Karpas-422 (cell line): ENCODE data around the gene HECW1. TPM values are rescaled to one million over a fixed set of nuclear protein-coding genes. Genes with fewer than 3 reads are reported as not detected.
A peak's percentile ranks its signal among the peaks of the same experiment; 100 is the strongest.

Source experiments
- DNase-seq: peaks from one replicate; pipeline ENCODE4 v3.0.0-alpha.2; 2015
- H2AFZ ChIP-seq: fragments of 200-600 bp; sonication (generic); 2 replicates; pipeline ENCODE4 v1.6.1; 2014; ENCODE audit warnings: antibody characterized with exemption, low read length, mixed read lengths
- H3K27ac ChIP-seq: fragments of 200-600 bp; sonication (generic); 2 replicates; pipeline ENCODE4 v1.5.1; 2014; ENCODE audit warnings: mild to moderate bottlenecking, low read length, moderate library complexity
- H3K27me3 ChIP-seq: fragments of 200-600 bp; sonication (generic); 2 replicates; pipeline ENCODE4 v1.6.1; 2014; ENCODE audit warnings: low read length, mixed read lengths
- H3K36me3 ChIP-seq: fragments of 200-600 bp; sonication (generic); 2 replicates; pipeline ENCODE4 v1.6.1; 2014; ENCODE audit warnings: low read length, mixed read lengths; ENCODE audit not compliant: insufficient read depth
- H3K4me1 ChIP-seq: fragments of 200-600 bp; sonication (generic); 2 replicates; pipeline ENCODE4 v1.6.1; 2014; ENCODE audit warnings: mild to moderate bottlenecking, low read length, mixed read lengths
- H3K4me2 ChIP-seq: fragments of 200-600 bp; sonication (generic); 2 replicates; pipeline ENCODE4 v1.6.1; 2014; ENCODE audit warnings: low read length, low read depth, mild to moderate bottlenecking; ENCODE audit not compliant: poor library complexity, severe bottlenecking
- H3K4me3 ChIP-seq: fragments of 200-600 bp; sonication (generic); 2 replicates; pipeline ENCODE4 v1.5.1; 2014; ENCODE audit warnings: mild to moderate bottlenecking, antibody characterized with exemption, low read length, mixed read lengths
- H3K79me2 ChIP-seq: fragments of 200-600 bp; sonication (generic); 2 replicates; pipeline ENCODE4 v1.6.1; 2014; ENCODE audit warnings: mild to moderate bottlenecking, low read length, mixed read lengths
- H3K9ac ChIP-seq: fragments of 200-600 bp; sonication (generic); 2 replicates; pipeline ENCODE4 v1.6.0; 2014; ENCODE audit warnings: low read length
- H3K9me2 ChIP-seq: fragments of 200-600 bp; sonication (generic), shearing (Covaris generic); replicated peaks from 2 replicates; pipeline ENCODE4 v1.6.0; 2014; ENCODE audit warnings: mild to moderate bottlenecking, low read length, moderate library complexity; ENCODE audit not compliant: insufficient read depth
- H3K9me3 ChIP-seq: fragments of 300-700, 200-600 bp; sonication (generic); 2 replicates; pipeline ENCODE4 v1.6.1; 2014; ENCODE audit warnings: low read length, mixed read lengths
- H4K20me1 ChIP-seq: fragments of 200-600 bp; sonication (generic); 2 replicates; pipeline ENCODE4 v1.6.1; 2014; ENCODE audit warnings: mild to moderate bottlenecking, antibody characterized with exemption, low read length, low read depth; ENCODE audit not compliant: insufficient read depth
- total RNA-seq: library from RNA; depleted of rRNA; stranded (reverse); fragments of >200 nt; shearing (Covaris generic); gene quantifications from 2 replicates; pipeline ENCODE4 v1.2.3, GENCODE V29; 2014; ENCODE audit warnings: low replicate concordance

The HECW1 gene
- total RNA-seq, 1 experiment from 2014 or later = not detected

DNA sequence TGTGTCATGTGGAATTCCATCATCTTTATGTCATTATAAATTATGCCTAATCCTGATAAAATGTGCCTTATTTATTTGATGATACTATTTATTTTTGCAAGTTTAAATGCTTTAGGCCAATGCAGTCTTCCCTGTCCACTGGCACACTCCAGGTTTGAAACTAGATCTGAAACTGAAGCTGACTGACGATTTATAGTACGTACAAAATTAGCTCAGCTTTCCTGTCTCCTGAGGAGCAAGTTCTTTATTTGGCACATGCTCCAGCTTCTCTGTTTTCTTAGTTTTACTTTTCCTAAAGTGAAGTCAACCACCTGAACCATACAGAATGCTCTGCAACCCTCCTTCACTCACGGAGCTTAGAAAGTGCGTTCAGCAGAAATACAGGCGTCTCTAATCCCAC is 164.1 kb downstream of the HECW1 start:
- Histone ChIP-seq H3K27me3 (no peaks in the 10 kb centered on the region), H2AFZ (no peak overlapping the region)
- DNase-seq = no peak

DNA sequence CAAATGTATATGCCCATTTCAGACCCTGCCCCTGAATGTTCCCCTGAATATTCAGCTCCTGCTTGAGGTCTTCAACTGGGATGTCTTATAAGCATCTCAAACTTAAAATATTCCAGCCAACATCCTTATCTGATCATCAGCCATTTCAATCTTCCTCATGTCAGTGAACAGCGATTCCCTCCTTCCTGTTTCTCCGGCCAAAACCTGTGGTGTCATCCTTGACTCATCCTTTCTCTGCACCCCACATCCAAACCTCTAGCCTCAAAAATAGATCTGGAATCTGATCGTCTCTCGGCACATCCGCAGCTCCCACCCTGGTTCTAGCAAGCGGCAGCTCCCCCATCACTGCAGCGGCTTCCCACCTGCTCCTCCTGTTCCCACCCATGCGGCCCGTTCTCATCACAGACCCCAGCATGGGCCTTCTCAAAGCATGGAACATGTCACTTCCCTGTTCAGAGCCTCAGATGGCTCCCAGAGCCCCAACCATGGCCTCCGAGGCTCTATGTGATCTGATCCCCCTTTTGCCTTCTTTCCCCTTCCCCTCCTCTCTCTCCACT is 165.7 kb downstream of the HECW1 start:
- H3K4me2 ChIP-seq = no peak overlapping the region
- DNase-seq = no peak
- H3K36me3 ChIP-seq = no peaks in the 10 kb centered on the region
- no peak overlapping the region for H3K27ac ChIP-seq
- H3K27me3 ChIP-seq = no peaks in the 10 kb centered on the region
- no peaks in the 10 kb centered on the region for H4K20me1 ChIP-seq
- no peaks in the 10 kb centered on the region for H3K4me1 ChIP-seq
- no peaks in the 10 kb centered on the region for H3K9me3 ChIP-seq
- H2AFZ ChIP-seq = no peak overlapping the region
- no peaks in the 10 kb centered on the region for H3K9me2 ChIP-seq
- H3K9ac ChIP-seq = no peak overlapping the region
- no peak overlapping the region for H3K4me3 ChIP-seq
- no peaks in the 10 kb centered on the region for H3K79me2 ChIP-seq

More for the DNA sequence above, 164.1 kb downstream of the HECW1 start:
- Histone ChIP-seq H3K4me2 (no peak overlapping the region), H3K36me3 (no peaks in the 10 kb centered on the region), H3K79me2 (no peaks in the 10 kb centered on the region), H3K4me3 (no peak overlapping the region), H3K9ac (no peak overlapping the region), H3K27ac (no peak overlapping the region), H3K9me2 (no peaks in the 10 kb centered on the region), H4K20me1 (no peaks in the 10 kb centered on the region), H3K9me3 (no peaks in the 10 kb centered on the region), H3K4me1 (no peaks in the 10 kb centered on the region)

DNA sequence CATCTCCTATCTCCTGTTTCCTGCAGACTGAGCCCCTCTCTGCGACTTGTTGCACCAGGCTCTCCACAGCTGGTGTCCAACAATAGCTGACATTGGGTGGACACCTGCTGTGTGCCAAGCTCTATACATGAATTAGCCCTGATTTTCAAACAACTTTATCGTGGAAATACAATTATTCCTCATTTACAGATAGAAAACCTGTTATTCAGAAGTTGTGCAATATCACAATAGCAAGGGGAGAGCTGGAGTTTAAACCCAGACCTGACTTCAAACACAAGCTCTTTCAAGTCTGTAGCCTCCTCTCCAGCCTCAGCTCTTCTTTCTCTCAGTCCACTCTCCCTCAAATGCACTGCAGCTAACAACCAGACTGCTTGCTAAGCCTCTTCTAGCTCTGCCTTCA is 168.8 kb downstream of the HECW1 start:
- Histone ChIP-seq H3K9ac (no peak overlapping the region), H3K27me3 (no peaks in the 10 kb centered on the region), H3K4me3 (no peak overlapping the region), H3K79me2 (no peaks in the 10 kb centered on the region), H3K4me1 (no peaks in the 10 kb centered on the region), H3K9me3 (no peaks in the 10 kb centered on the region), H3K4me2 (no peak overlapping the region), H2AFZ (no peak overlapping the region), H3K27ac (no peak overlapping the region), H3K36me3 (no peaks in the 10 kb centered on the region), H4K20me1 (no peaks in the 10 kb centered on the region), H3K9me2 (no peaks in the 10 kb centered on the region)
- no peak for DNase-seq

- Histone ChIP-seq H2AFZ (no peak overlapping the region), H3K9me2 (no peaks in the 10 kb centered on the region), H3K27me3 (no peaks in the 10 kb centered on the region), H3K9me3 (no peaks in the 10 kb centered on the region), H3K27ac (no peak overlapping the region), H3K36me3 (no peaks in the 10 kb centered on the region), H3K79me2 (no peaks in the 10 kb centered on the region), H4K20me1 (no peaks in the 10 kb centered on the region), H3K9ac (no peak overlapping the region), H3K4me2 (no peak overlapping the region), H3K4me3 (no peak overlapping the region), H3K4me1 (no peaks in the 10 kb centered on the region)
- DNase-seq = peak; percentile 17
Observed at GRCh38 chr7:43283706-43284105, 171.3 kb downstream of the HECW1 start.

DNA sequence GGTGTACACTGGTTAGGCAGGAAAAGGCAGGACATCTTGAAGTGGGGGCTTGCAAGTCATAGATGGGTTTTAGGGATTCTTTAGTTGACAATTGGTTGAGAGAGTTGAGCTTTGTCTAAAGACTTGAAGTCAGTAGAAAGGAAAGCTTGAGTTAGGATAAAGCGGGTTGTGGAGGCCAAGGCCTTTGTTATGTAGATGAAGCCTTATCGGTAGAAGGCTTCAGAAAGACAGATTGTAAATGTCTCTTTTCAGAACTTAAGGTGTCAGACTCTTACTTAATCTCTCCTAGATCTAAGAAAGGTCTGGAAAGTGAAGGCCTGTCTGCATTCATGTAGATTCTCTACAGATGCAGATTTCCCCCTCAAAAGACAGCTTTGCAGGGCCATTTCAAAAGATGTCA is 177.4 kb downstream of the HECW1 start:
- no peak overlapping the region for H3K4me3 ChIP-seq
- H3K79me2 ChIP-seq = no peaks in the 10 kb centered on the region
- DNase-seq = no peak
- no peaks in the 10 kb centered on the region for H3K9me2 ChIP-seq
- no peaks in the 10 kb centered on the region for H3K36me3 ChIP-seq
- H4K20me1 ChIP-seq = no peaks in the 10 kb centered on the region
- H3K4me1 ChIP-seq = no peaks in the 10 kb centered on the region
- 0 out of 2 replicates have a peak, but pooled peaks cover 2% of the 10 kb centered on the region for H3K27me3 ChIP-seq
- H2AFZ ChIP-seq = no peak overlapping the region
- H3K4me2 ChIP-seq = no peak overlapping the region
- peaks cover 8% of the 10 kb centered on the region for H3K9me3 ChIP-seq
- no peak overlapping the region for H3K27ac ChIP-seq
- no peak overlapping the region for H3K9ac ChIP-seq

- H3K4me2 ChIP-seq = no peak overlapping the region
- H3K27ac ChIP-seq = no peak overlapping the region
- no peaks in the 10 kb centered on the region for H3K9me2 ChIP-seq
- peaks cover 8% of the 10 kb centered on the region for H3K9me3 ChIP-seq
- H4K20me1 ChIP-seq = no peaks in the 10 kb centered on the region
- H3K27me3 ChIP-seq = 0 out of 2 replicates have a peak, but pooled peaks cover 2% of the 10 kb centered on the region
- H3K9ac ChIP-seq = no peak overlapping the region
- no peak for DNase-seq
- H3K4me3 ChIP-seq = no peak overlapping the region
- H2AFZ ChIP-seq = no peak overlapping the region
- H3K36me3 ChIP-seq = no peaks in the 10 kb centered on the region
- H3K79me2 ChIP-seq = no peaks in the 10 kb centered on the region
- no peaks in the 10 kb centered on the region for H3K4me1 ChIP-seq
Observed at GRCh38 chr7:43290978-43291377, 178.5 kb downstream of the HECW1 start.

DNA sequence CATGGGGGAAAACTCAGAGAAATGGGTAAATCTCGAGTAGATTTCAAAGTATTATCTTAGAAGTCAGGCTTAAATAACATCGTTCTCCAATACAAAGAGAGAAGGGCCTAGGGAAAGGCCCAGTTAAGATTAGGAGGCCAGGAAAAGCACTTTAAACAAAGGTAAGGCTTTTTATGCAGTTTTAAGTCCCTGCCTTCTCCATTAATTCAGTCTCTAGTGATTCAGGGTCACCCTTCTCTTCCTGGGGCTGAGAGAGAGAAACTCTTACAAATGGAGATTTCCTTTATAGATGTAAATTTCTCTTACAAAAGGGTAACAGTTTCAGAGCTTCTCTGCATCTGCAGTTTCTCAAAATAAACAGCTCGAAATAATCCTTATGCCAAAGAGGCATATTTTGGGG is 179.3 kb downstream of the HECW1 start:
- Histone ChIP-seq H3K4me3 (no peak overlapping the region), H3K79me2 (no peaks in the 10 kb centered on the region), H3K4me2 (no peak overlapping the region), H3K9ac (no peak overlapping the region), H3K27me3 (0 out of 2 replicates have a peak, but pooled peaks cover 2% of the 10 kb centered on the region), H4K20me1 (no peaks in the 10 kb centered on the region), H3K4me1 (no peaks in the 10 kb centered on the region), H3K27ac (no peak overlapping the region), H3K36me3 (no peaks in the 10 kb centered on the region), H3K9me3 (peaks cover 8% of the 10 kb centered on the region), H2AFZ (no peak overlapping the region), H3K9me2 (no peaks in the 10 kb centered on the region)
- DNase-seq = peak; percentile 7

GRCh38 chr7:43292384-43292783 is 179.9 kb downstream of the HECW1 start:
- no peak overlapping the region for H3K4me3 ChIP-seq
- H3K27ac ChIP-seq = no peak overlapping the region
- H3K4me2 ChIP-seq = no peak overlapping the region
- no peaks in the 10 kb centered on the region for H3K79me2 ChIP-seq
- H2AFZ ChIP-seq = no peak overlapping the region
- H3K9me2 ChIP-seq = no peaks in the 10 kb centered on the region
- H3K36me3 ChIP-seq = no peaks in the 10 kb centered on the region
- H3K27me3 ChIP-seq = 0 out of 2 replicates have a peak, but pooled peaks cover 2% of the 10 kb centered on the region
- peaks cover 8% of the 10 kb centered on the region for H3K9me3 ChIP-seq
- H3K4me1 ChIP-seq = no peaks in the 10 kb centered on the region
- H3K9ac ChIP-seq = no peak overlapping the region
- peak; percentile 11 for DNase-seq
- H4K20me1 ChIP-seq = no peaks in the 10 kb centered on the region
